Progenitor cell of endocrine pancreas (in vitro differentiated cells): ENCODE data around the gene SMARCAD1. TPM values are rescaled to one million over a fixed set of nuclear protein-coding genes. Genes with fewer than 3 reads are reported as not detected.
A peak's percentile ranks its signal among the peaks of the same experiment; 100 is the strongest.

ENCODE experiments used
- DNase-seq: peaks from one replicate; pipeline ENCODE4 v3.0.0; 2021; ENCODE audit warnings: low spot score; ENCODE audit not compliant: unreplicated experiment
- H3K27ac Mint-ChIP-seq: 2 replicates; pipeline ENCODE4 v1.8.0; 2021; ENCODE audit warnings: mild to moderate bottlenecking, moderate library complexity, mixed read lengths
- H3K27me3 Mint-ChIP-seq: 2 replicates; pipeline ENCODE4 v1.8.0; 2021; ENCODE audit warnings: mixed read lengths
- H3K36me3 Mint-ChIP-seq: 2 replicates; pipeline ENCODE4 v1.8.0; 2022; ENCODE audit warnings: mixed read lengths; ENCODE audit not compliant: insufficient read depth
- H3K4me1 Mint-ChIP-seq: 2 replicates; pipeline ENCODE4 v1.8.0; 2021; ENCODE audit warnings: low read depth, mixed read lengths
- H3K4me3 Mint-ChIP-seq: 2 replicates; pipeline ENCODE4 v1.8.0; 2021; ENCODE audit warnings: low read depth, mild to moderate bottlenecking, moderate library complexity, mixed read lengths
- H3K9me3 Mint-ChIP-seq: 2 replicates; pipeline ENCODE4 v1.8.0; 2021; ENCODE audit warnings: low read depth, mixed read lengths
- CTCF ChIP-seq: fragments of 200-600 bp; sonication (generic); IDR thresholded peaks from one replicate; pipeline ENCODE4 v1.5.0; 2021; ENCODE audit warnings: antibody characterized with exemption, mild to moderate bottlenecking; ENCODE audit not compliant: unreplicated experiment
- total RNA-seq: library from RNA; stranded (reverse); gene quantifications from 2 replicates; pipeline ENCODE4 v1.2.1, GENCODE V29; 2021

The SMARCAD1 gene
- total RNA-seq, 1 donor from 2014 or later: 74.9 TPM

- no peak for DNase-seq
- Mint-ChIP-seq H3K9me3 (no peaks in the 10 kb centered on the region), H3K27ac (no peak overlapping the region), H3K4me3 (no peak overlapping the region), H3K36me3 (peaks cover 13% of the 10 kb centered on the region), H3K4me1 (no peaks in the 10 kb centered on the region), H3K27me3 (no peaks in the 10 kb centered on the region)
- no peak for TF ChIP-seq CTCF
Measured at GRCh38 chr4:94237271-94237670, 29.6 kb downstream of the SMARCAD1 start.

- Mint-ChIP-seq H3K36me3 (peaks cover 15% of the 10 kb centered on the region), H3K9me3 (no peaks in the 10 kb centered on the region), H3K4me3 (no peak overlapping the region), H3K4me1 (no peaks in the 10 kb centered on the region), H3K27me3 (no peaks in the 10 kb centered on the region), H3K27ac (peak overlapping the region; percentile 43)
- no peak for DNase-seq
- no peak for TF ChIP-seq CTCF
Measured at GRCh38 chr4:94238160-94238559, 30.5 kb downstream of the SMARCAD1 start.

GRCh38 chr4:94240384-94240783 lies 32.7 kb downstream of the SMARCAD1 start:
- no peak overlapping the region for H3K4me3 Mint-ChIP-seq
- H3K4me1 Mint-ChIP-seq: no peaks in the 10 kb centered on the region
- H3K27me3 Mint-ChIP-seq: no peaks in the 10 kb centered on the region
- no peak for DNase-seq
- no peaks in the 10 kb centered on the region for H3K9me3 Mint-ChIP-seq
- no peak overlapping the region for H3K27ac Mint-ChIP-seq
- TF ChIP-seq CTCF: no peak
- H3K36me3 Mint-ChIP-seq: peaks cover 17% of the 10 kb centered on the region

- Mint-ChIP-seq H3K4me1 (peaks cover 5% of the 10 kb centered on the region), H3K27me3 (no peaks in the 10 kb centered on the region), H3K27ac (peak overlapping the region; percentile 59), H3K36me3 (peaks cover 20% of the 10 kb centered on the region), H3K9me3 (no peaks in the 10 kb centered on the region), H3K4me3 (no peak overlapping the region)
- TF ChIP-seq CTCF: no peak
- DNase-seq: no peak
Measured at GRCh38 chr4:94244087-94244828, 36.6 kb downstream of the SMARCAD1 start.

GRCh38 chr4:94244829-94245185 lies 37.1 kb downstream of the SMARCAD1 start:
- DNase-seq: no peak
- TF ChIP-seq CTCF: no peak
- no peaks in the 10 kb centered on the region for H3K27me3 Mint-ChIP-seq
- no peaks in the 10 kb centered on the region for H3K9me3 Mint-ChIP-seq
- peaks cover 19% of the 10 kb centered on the region for H3K36me3 Mint-ChIP-seq
- peaks cover 5% of the 10 kb centered on the region for H3K4me1 Mint-ChIP-seq
- no peak overlapping the region for H3K4me3 Mint-ChIP-seq
- peak overlapping the region; percentile 59 for H3K27ac Mint-ChIP-seq
